ENCODE data around the gene IL17REL.

The IL17REL gene

GRCh38 chr22:50012211-50013181 lies at the start of gene IL17REL:
TSS of gene IL17REL (minus strand) at chr22:50012765. CDS start at chr22:50012646, 119 bp downstream.
- no peak for DNase-seq (ENCODE audit: low read depth in 2 of 2)

- DNase-seq (ENCODE audit: low read depth in 2 of 2) = no peak
Measured at GRCh38 chr22:50061824-50062355, 49.3 kb upstream of the IL17REL start.

GRCh38 chr22:50061141-50061823 lies 48.7 kb upstream of the IL17REL start:
- no peak for DNase-seq (ENCODE audit: low read depth in 2 of 2)

DNA sequence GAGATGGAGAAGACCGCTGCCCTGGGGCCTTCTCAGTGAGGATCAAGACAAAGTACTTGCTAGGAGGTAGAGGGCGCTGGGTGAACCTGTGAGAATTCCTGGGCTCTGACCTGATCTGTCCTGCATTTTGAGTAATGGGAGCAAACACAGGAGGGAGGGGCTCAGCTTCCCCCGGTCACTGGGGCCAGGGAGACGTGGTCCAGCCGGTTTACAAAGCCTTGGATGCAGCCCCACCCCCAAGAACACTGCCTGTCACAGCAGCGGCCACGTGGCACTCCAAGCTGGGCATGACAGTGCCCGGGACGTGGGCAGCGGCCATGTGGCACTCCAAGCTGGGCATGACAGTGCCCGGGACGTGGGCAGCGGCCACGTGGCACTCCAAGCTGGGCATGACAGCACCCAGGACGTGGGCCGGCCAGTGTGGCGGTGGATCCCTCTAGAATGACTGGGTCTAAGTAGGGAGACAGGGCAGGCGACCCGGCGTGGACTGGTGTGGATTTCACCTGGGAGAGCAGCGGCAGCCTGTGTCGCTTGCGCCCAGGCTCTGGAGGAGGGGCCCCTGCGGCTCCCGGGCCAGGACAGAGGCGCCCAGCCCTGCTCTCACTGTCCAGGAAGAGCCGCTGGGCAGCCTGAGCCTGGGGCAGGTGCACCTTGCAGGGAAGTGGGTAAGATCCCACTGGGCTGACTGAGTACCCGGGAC lies 48.0 kb upstream of the IL17REL start:
- DNase-seq (ENCODE audit: low read depth in 2 of 2) = no peak

DNA sequence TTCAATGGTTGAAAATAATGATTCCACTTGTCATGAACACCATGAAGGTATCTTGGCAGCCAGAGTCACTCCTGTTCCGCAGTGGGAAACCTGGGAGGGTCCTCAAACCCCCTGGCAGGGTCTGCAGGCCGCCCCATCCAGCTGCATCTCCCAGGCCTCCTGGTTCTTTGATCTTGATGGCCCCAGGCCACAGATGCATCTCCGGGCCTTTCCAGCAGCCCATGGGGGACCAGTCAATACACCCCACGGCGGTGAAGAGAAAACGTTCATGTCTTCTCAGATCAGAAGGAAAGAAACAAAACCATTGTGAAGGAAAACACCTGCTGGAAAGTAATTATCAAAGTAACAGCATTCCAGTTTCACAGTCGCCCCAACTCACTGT lies 47.3 kb upstream of the IL17REL start:
- DNase-seq (ENCODE audit: low read depth in 2 of 2) = no peak

DNA sequence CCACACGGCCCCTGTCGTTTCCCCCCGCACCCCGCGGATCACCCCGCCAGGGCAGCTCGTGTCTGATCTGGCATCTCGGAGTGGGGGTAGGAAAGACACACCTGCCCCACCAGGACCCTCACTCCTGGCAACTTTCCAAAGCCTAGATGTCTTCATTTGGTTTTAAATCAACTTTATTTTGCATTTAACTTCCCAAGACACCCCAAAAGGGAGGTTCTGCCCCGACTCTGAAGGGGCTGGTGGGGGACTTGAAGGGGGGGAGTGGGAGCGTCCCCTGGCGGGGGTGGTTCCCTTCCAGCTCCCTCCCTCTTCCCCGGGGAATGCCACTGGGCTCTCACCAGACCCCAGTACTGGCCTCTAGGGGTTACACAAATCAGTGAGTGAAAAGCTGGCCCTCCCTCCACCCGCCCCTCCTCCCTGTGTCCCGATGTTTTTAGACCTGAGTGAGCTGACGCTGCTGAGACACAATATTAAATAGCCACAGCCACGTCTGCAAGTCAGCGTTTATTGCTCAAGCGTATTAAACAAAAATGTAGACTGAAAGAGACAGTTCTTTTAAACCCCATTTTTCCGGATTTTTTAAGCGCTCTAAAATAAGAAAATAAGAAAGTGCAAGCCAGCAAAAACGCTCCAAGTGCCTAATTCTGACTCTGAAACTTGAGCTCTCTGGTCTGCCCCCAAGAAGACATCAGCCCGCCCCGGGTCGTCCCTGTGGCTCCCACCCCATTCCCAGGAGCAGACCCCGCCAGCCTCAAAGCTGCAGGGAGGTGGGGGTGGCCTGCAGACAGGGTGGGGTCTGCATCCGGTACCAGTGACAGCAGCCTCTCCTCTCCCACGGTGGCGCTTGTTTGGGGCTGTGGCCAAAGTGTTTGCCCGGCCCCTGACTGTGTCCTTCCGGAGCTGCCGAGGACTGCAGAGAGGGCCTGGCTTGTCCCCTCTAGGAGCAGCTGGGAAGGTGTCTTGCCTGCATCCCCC lies 46.6 kb upstream of the IL17REL start:
- DNase-seq (ENCODE audit: low read depth in 2 of 2) = no peak

DNA sequence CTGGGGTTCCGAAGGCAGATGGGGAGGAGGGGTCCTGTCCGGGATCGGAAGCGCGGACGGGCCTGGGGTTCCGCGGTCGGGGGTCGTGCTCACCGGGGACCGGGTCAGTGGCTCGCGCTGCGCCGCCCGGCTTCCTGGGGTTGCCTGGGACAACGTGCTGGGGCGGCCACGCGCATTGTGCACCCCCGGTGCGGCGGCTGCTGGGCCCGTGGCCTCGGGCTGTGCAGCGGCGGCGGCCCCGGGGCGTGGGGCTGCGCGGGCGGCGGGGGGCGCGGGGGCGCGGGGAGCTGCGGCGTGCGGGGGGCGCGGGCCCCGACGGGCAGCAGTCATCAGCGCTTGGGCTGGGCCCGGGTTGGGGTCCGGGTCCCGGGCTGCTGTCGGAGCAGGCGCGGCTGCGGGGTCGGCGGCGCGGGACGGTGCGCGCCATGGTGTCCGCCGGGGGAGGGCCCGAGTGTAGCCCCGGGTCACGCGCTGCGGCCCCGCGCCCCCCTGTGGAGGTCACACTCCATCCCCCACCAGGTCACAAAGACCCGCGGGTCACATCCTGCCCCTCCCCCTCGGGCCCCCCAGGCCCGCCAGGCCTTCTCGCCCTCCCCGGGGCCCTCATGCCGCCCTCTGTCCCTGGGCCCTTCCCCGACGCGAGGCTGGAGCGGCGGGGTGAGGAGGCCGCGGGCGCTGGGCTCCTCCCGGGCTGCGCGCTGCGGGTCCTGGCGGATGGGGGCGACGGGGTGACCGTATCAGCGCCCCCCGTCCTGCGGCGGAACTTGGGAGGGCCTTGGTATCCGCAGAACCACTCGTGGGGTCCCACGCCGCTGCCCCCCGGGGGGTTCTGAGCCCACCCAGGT lies 45.7 kb upstream of the IL17REL start, which contains the start of gene TTLL8:
TTLL8 (minus strand) TSS at position 238 of the 845 bp plus-strand sequence.
- DNase-seq (ENCODE audit: low read depth in 2 of 2) = no peak

DNA sequence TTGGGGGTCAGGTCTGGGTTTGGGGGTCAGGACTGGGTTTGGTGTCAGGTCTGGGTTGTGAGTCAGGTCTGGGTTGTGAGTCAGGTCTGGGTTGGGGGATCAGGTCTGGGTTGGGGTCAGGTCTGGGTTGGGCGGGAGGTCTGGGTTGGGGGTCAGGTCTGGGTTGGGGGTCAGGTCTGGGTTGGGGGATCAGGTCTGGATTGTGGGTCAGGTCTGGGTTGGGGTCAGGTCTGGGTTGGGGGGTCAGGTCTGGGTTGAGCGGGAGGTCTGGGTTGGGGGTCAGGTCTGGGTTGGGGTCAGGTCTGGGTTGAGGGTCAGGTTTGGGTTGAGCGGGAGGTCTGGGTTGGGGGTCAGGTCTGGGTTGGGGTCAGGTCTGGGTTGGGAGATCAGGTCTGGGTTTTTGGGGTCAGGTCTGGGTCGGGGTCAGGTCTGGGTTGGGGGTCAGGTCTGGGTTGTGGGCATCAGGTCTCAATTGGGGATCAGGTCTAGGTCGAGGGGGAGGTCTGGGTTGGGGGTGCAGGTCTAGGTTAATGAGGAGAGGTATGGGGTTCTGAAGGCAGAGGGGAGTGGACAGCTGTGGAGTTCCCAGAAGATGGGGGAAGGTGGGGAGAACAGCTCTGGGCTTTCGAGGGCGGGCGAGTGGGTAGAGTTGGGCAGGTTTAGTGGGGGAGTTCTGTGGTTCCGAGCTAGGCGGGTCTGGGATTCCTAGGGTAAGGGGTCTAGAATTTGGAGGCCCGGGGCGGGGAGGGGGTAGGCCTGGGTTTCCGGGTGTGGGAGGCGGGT lies 44.9 kb upstream of the IL17REL start:
- no peak for DNase-seq (ENCODE audit: low read depth in 2 of 2)

GRCh38 chr22:50056214-50056972 lies 43.8 kb upstream of the IL17REL start:
- DNase-seq (ENCODE audit: low read depth in 2 of 2) = no peak

DNA sequence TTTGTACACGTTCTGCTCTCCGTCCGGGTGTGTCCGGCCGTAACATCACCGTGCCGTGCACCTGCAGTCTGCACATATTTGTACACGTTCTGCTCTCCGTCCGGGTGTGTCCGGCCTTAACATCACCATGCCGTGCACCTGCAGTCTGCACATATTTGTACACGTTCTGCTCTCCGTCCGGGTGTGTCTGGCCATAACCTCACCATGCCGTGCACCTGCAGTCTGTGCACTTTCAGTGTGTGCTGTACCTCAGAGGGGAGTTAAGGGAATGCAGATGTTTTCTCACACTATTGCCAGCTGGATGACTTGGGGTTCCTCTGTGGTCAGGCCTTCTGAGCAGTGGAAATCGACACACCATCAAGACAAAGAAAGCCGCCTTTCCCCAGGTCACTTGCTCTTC lies 41.3 kb upstream of the IL17REL start:
- no peak for DNase-seq (ENCODE audit: low read depth in 2 of 2)

DNA sequence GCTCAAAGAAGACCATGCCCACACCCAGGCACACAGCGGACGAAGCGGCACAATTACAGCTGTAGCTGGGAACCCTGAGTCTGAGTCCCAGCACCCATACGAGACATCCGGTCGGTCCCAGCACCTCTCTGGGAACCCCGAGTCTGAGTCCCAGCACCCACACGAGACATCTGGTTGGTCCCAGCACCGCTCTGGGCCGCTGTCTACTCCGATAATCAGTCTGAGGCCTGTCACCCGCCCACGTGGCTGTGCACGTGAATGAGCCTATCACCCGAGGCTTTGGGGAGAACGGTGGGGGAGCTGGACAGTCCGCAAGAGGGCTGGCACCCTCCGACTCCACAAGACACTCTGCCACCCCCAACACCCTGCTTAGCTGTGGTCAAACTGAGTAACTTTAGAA lies 39.4 kb upstream of the IL17REL start:
- DNase-seq (ENCODE audit: low read depth in 2 of 2) = no peak

- DNase-seq (ENCODE audit: low read depth in 2 of 2) = no peak
Measured at GRCh38 chr22:50049299-50050195, 37.0 kb upstream of the IL17REL start.

DNA sequence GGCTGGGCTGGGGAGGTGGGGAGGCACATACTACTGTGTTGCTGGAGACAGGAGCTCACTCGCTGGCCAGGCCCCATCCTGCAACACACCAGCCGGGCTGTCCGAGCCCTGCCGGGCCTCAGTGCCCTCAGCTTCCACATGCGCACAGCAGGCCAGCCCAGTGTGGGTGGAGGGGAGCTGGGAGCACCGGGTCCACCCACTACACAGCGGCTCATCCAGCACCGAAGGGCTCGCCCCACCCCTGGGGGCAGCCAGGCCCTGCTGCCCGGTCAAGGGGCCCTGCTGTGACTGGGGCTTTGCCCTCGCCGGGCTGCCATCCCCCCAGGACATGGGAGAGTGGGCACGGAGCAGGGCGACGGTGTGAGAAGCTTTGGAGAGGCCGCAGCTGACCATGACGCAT lies 36.3 kb upstream of the IL17REL start:
- no peak for DNase-seq (ENCODE audit: low read depth in 2 of 2)

GRCh38 chr22:50048061-50048765 lies 35.6 kb upstream of the IL17REL start:
- DNase-seq (ENCODE audit: low read depth in 2 of 2) = no peak

DNA sequence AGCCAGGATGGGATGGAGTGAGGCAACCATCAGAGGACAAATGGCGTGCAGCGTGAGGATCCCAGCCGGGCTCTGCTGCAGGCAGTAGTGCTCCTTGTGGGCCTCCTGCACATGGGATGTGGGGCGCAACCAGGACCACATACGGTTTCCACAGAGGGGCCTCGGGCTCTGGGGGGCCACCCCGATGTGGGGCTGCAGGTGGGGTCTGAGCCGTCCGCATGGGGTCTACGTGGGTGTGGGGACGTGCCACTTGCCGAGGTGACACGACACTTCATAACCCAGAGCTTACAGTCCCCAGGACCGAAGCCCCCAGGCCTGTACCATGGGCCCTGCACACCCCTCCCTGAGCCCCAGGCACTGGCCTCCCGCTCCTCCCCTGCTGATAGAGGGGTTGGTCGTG lies 34.8 kb upstream of the IL17REL start:
- no peak for DNase-seq (ENCODE audit: low read depth in 2 of 2)

DNA sequence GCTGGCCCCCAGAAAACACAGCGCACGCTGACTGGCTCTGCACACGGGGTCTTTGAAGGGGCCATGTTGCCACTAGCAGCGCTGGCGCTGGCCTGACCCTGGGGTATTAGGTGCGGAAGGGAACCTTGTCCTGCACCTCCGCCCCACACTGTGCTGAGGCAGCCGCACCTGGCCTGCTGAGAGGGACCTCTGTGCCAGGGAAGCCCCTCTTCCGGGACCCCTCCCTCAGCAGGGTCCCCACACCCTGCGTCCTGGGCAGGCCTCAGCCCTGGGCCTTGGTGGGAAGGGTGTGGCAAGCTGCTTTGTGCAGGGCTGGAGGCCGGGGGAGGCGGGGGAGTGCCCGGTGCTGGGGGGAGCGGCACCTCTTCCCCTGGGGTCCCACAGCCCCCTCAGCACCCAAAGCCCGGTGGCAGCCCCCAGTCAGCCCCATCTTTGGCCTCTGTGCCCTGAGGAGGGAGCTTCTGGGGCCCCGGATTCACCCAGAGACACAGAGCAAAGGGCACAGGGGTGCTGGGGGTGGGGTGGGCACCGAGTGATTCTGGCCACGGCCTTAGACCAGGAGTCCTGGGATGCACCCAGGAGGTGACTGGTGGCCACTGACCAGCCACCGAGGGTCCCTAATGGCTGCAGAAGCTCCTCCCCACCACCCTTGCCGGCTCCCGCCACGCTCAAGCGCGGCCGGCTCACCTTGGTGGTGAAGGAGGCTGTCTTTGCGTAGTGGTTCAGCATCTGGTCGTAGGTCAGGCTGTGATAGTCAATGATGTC lies 34.1 kb upstream of the IL17REL start:
- DNase-seq (ENCODE audit: low read depth in 2 of 2) = no peak
